NCI-H1105 treated with DMSO at 0.1 percent for 48 hours (cell line): Measurements from ENCODE around the gene TMEM50A.
"Not testable (repeated sequence)": the region's sequence is repeated elsewhere in the genome, so short reads cannot be mapped to it uniquely, and the experiment has no call there.

Experiments
- DNase-seq: peaks from one replicate; lab custom pipeline; 2025; lab: John Stamatoyannopoulos, UW

TMEM50A gene

GRCh38 chr1:25336922-25337354 is 1.2 kb upstream of the TMEM50A start:
- DNase-seq, result peak; percentile 22

- DNase-seq, result not testable (repeated sequence)
These were observed 499 bp upstream of the TMEM50A start for GRCh38 chr1:25337483-25338187.

GRCh38 chr1:25338986-25339385 is 852 bp downstream of the TMEM50A start:
- no peak for DNase-seq

GRCh38 chr1:25341746-25342145 is 3.6 kb downstream of the TMEM50A start:
- no peak for DNase-seq

- DNase-seq, result no peak
These were observed 4.7 kb downstream of the TMEM50A start for GRCh38 chr1:25342846-25343245.

- DNase-seq, result no peak
These were observed 5.7 kb downstream of the TMEM50A start for GRCh38 chr1:25343872-25344271.

GRCh38 chr1:25347556-25347955 is 9.4 kb downstream of the TMEM50A start:
- no peak for DNase-seq

- DNase-seq, result no peak
These were observed 11.5 kb downstream of the TMEM50A start for GRCh38 chr1:25349606-25350005.

GRCh38 chr1:25355841-25356395 is 17.8 kb downstream of the TMEM50A start:
- DNase-seq, result no peak

- no peak for DNase-seq
These were observed 18.3 kb downstream of the TMEM50A start for GRCh38 chr1:25356441-25356840.

- no peak for DNase-seq
These were observed 18.7 kb downstream of the TMEM50A start for GRCh38 chr1:25356848-25357247.

GRCh38 chr1:25360596-25361581 is 22.8 kb downstream of the TMEM50A start:
- DNase-seq, result no peak

- no peak for DNase-seq
These were observed 23.8 kb downstream of the TMEM50A start for GRCh38 chr1:25361901-25362300.

- DNase-seq, result not testable (repeated sequence)
These were observed 24.8 kb downstream of the TMEM50A start for GRCh38 chr1:25362634-25363559.

- DNase-seq, result no peak
These were observed 31.1 kb downstream of the TMEM50A start for GRCh38 chr1:25369241-25369640.

GRCh38 chr1:25369691-25370271 is 31.6 kb downstream of the TMEM50A start:
- DNase-seq, result not testable (repeated sequence)

- DNase-seq, result not testable (repeated sequence)
These were observed 33.6 kb downstream of the TMEM50A start for GRCh38 chr1:25371757-25372156.

GRCh38 chr1:25378367-25378766 is 40.2 kb downstream of the TMEM50A start:
- DNase-seq, result not testable (repeated sequence)

GRCh38 chr1:25382543-25382942 is 44.4 kb downstream of the TMEM50A start:
- not testable (repeated sequence) for DNase-seq

GRCh38 chr1:25383090-25383489 is 45.0 kb downstream of the TMEM50A start:
- DNase-seq, result not testable (repeated sequence)

- not testable (repeated sequence) for DNase-seq
These were observed 45.7 kb downstream of the TMEM50A start for GRCh38 chr1:25383875-25384274.
